HepG2 (cell line): ENCODE results near the gene ANKRD10. TPM values are rescaled to one million over a fixed set of nuclear protein-coding genes. Genes with fewer than 3 reads are reported as not detected.

Experiments
- NCOA2 ChIP-seq: sonication (generic); formaldehyde crosslinking; IDR thresholded peaks from 2 replicates; pipeline ENCODE4 v1.8.0; 2022; ENCODE audit warnings: inconsistent platforms
- POLR2A ChIP-seq, 2 experiments: IDR thresholded peaks; 2 replicates each; pipeline ENCODE4 v1.6.1; 2011; ENCODE audit warnings: low read depth in 2 of 2, low read length in 2 of 2, mild to moderate bottlenecking in 1 of 2, moderate library complexity in 1 of 2; ENCODE audit not compliant: insufficient read depth in 1 of 2
- SRF ChIP-seq: IDR thresholded peaks from 2 replicates; pipeline ENCODE4 v1.6.1; 2011; ENCODE audit warnings: mild to moderate bottlenecking, low read depth, low read length, moderate library complexity
- ZNF569 ChIP-seq: sonication (generic); formaldehyde crosslinking; IDR thresholded peaks from 2 replicates; pipeline ENCODE4 v1.5.0; 2020; ENCODE audit warnings: mild to moderate bottlenecking, missing genetic modification reagents, moderate library complexity, borderline replicate concordance
- ZNF841 ChIP-seq: sonication (generic); formaldehyde crosslinking; IDR thresholded peaks from 2 replicates; pipeline ENCODE4 v1.8.1; 2023; ENCODE audit warnings: missing genetic modification reagents, borderline replicate concordance
- polyA plus RNA-seq, 8 experiments: library from polyadenylated mRNA; depleted of rRNA in 3 of 8; stranded (reverse) in 7 of 8; unstranded in 1 of 8; fragments of >200 nt; fragmentation: Illumina TruSeq in 4 of 8; extraction: Trizol in 4 of 8; gene quantifications; 2 replicates each; pipeline versions ENCODE4 v1.2.1 to v1.2.3, GENCODE V29; 2011 to 2016; ENCODE audit warnings: low read depth in 4 of 8, missing spikeins in 1 of 8, mixed read lengths in 1 of 8; ENCODE audit not compliant: insufficient read depth in 1 of 8
- total RNA-seq, 5 experiments: library from RNA; depleted of rRNA; stranded (reverse); fragments of >200 nt; fragmentation: Illumina TruSeq; extraction: Trizol; gene quantifications; 2 replicates each; pipeline ENCODE4 v1.2.3, GENCODE V29; 2016; ENCODE audit warnings: low read depth in 1 of 5
- TF ChIP-seq, protein P1 (sequence below): sonication (generic); formaldehyde crosslinking; IDR thresholded peaks from 2 replicates; pipeline ENCODE4 v1.8.1; 2023; ENCODE audit warnings: mild to moderate bottlenecking, inconsistent platforms, moderate library complexity, missing genetic modification reagents, borderline replicate concordance
- TF ChIP-seq, protein P2 (sequence below): sonication (generic); formaldehyde crosslinking; IDR thresholded peaks from 2 replicates; pipeline ENCODE4 v1.5.0; 2020; ENCODE audit warnings: missing genetic modification reagents, mild to moderate bottlenecking, borderline replicate concordance
- TF ChIP-seq, protein P3 (sequence below): sonication (generic); formaldehyde crosslinking; IDR thresholded peaks from 2 replicates; pipeline ENCODE4 v1.4.0; 2020; ENCODE audit warnings: missing genetic modification reagents, borderline replicate concordance
- TF ChIP-seq, protein P4 (sequence below): sonication (generic); formaldehyde crosslinking; IDR thresholded peaks from 2 replicates; pipeline ENCODE4 v1.5.1; 2020; ENCODE audit warnings: mild to moderate bottlenecking, missing genetic modification reagents, moderate library complexity

Gene ANKRD10
- total and polyA plus RNA-seq, 2 of the 13 experiments (the other 11 are each of a cell fraction or from before 2014, with no cell fraction given), result 108 to 115 TPM

DNA sequence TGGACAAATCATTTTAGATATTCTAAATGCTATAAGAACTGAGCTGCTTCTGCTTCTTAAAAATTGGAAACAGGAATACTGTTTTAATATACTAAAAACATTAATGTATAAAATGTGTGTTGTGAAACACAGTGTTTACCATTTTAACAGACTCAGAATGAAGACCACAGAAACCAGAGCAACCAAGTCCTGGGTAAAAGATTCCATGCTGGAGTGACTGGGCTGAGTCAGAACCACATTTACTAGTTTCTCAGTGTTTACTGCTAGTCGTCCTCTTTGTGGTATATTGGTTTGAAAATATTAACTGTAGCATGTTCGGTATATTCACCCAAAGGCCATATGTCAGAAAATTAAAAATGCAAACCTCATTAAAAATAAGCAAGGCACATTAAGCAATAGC lies 31.9 kb downstream of the ANKRD10 start (continued):
- TF ChIP-seq, protein P1, sequence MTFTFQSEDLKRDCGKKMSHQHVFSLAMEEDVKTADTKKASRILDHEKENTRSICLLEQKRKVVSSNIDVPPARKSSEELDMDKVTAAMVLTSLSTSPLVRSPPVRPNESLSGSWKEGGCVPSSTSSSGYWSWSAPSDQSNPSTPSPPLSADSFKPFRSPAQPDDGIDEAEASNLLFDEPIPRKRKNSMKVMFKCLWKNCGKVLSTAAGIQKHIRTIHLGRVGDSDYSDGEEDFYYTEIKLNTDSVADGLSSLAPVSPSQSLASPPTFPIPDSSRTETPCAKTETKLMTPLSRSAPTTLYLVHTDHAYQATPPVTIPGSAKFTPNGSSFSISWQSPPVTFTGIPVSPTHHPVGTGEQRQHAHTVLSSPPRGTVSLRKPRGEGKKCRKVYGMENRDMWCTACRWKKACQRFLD, result no peak
- TF ChIP-seq SRF (no peak), POLR2A (IDR thresholded peaks at IDR 0.05; ENCODE audit: insufficient read depth in 1 of 2, low read depth in 2 of 2, low read length in 2 of 2) (no peak), ZNF569 (CRISPR knock-in tag) (no peak), ZNF841 (CRISPR knock-in tag) (no peak), NCOA2 (CRISPR knock-in tag) (no peak)
- TF ChIP-seq, protein P2, sequence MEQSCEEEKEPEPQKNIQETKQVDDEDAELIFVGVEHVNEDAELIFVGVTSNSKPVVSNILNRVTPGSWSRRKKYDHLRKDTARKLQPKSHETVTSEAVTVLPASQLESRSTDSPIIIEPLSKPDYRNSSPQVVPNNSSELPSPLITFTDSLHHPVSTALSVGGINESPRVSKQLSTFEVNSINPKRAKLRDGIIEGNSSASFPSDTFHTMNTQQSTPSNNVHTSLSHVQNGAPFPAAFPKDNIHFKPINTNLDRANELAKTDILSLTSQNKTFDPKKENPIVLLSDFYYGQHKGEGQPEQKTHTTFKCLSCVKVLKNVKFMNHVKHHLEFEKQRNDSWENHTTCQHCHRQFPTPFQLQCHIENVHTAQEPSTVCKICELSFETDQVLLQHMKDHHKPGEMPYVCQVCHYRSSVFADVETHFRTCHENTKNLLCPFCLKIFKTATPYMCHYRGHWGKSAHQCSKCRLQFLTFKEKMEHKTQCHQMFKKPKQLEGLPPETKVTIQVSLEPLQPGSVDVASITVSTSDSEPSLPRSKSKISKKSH (CRISPR knock-in tag), result no peak
- TF ChIP-seq, protein P3, sequence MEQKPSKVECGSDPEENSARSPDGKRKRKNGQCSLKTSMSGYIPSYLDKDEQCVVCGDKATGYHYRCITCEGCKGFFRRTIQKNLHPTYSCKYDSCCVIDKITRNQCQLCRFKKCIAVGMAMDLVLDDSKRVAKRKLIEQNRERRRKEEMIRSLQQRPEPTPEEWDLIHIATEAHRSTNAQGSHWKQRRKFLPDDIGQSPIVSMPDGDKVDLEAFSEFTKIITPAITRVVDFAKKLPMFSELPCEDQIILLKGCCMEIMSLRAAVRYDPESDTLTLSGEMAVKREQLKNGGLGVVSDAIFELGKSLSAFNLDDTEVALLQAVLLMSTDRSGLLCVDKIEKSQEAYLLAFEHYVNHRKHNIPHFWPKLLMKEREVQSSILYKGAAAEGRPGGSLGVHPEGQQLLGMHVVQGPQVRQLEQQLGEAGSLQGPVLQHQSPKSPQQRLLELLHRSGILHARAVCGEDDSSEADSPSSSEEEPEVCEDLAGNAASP, result no peak
- TF ChIP-seq, protein P4, sequence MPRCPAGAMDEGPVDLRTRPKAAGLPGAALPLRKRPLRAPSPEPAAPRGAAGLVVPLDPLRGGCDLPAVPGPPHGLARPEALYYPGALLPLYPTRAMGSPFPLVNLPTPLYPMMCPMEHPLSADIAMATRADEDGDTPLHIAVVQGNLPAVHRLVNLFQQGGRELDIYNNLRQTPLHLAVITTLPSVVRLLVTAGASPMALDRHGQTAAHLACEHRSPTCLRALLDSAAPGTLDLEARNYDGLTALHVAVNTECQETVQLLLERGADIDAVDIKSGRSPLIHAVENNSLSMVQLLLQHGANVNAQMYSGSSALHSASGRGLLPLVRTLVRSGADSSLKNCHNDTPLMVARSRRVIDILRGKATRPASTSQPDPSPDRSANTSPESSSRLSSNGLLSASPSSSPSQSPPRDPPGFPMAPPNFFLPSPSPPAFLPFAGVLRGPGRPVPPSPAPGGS (CRISPR knock-in tag), result no peak
